Left ventricle myocardium inferior (tissue), 1 donor: ENCODE data around the gene PLXNA4. TPM values are rescaled to one million over a fixed set of nuclear protein-coding genes. Genes with fewer than 3 reads are reported as not detected.

ENCODE experiments used
- DNase-seq: peaks from one replicate; pipeline ENCODE4 v3.0.0-alpha.2; 2020
- H3K27ac ChIP-seq: fragments of 200-600 bp; replicated peaks from 2 replicates; pipeline ENCODE4 v1.8.0; 2021
- H3K27me3 ChIP-seq: fragments of 200-600 bp; 2 replicates; pipeline ENCODE4 v1.8.0; 2021; ENCODE audit warnings: low read depth
- H3K36me3 ChIP-seq: fragments of 200-600 bp; 2 replicates; pipeline ENCODE4 v1.8.0; 2021
- H3K4me1 ChIP-seq: fragments of 200-600 bp; 2 replicates; pipeline ENCODE4 v1.8.0; 2021
- H3K4me3 ChIP-seq: fragments of 200-600 bp; 2 replicates; pipeline ENCODE4 v1.8.0; 2021; ENCODE audit warnings: mild to moderate bottlenecking, moderate library complexity
- H3K9me3 ChIP-seq: fragments of 200-600 bp; replicated peaks from 2 replicates; pipeline ENCODE4 v1.8.0; 2021
- intact Hi-C: fragments of 100-400 bp; cut with micrococcal nuclease; formaldehyde crosslinking; loops from one replicate; pipeline ENCODE4 v1.11.0; 2022
- total RNA-seq: library from RNA; stranded (reverse); fragmentation: NEBNext Ultra II Directional; extraction: Animal tissue kit (Norgen Biotek cat#: 25700); gene quantifications from one replicate; pipeline ENCODE4 v1.2.1, GENCODE V29; 2021
- TF ChIP-seq, protein P1 (sequence below): fragments of 200-600 bp; IDR thresholded peaks from 2 replicates; pipeline ENCODE4 v1.8.0; 2021; ENCODE audit warnings: antibody characterized with exemption, mild to moderate bottlenecking, borderline replicate concordance
- donor health status: DM: no; HTN: yes; CAD: no; lungs with severe emphysema.

PLXNA4 gene
- total RNA-seq, 1 donor from 2014 or later, result 18.1 TPM

DNA sequence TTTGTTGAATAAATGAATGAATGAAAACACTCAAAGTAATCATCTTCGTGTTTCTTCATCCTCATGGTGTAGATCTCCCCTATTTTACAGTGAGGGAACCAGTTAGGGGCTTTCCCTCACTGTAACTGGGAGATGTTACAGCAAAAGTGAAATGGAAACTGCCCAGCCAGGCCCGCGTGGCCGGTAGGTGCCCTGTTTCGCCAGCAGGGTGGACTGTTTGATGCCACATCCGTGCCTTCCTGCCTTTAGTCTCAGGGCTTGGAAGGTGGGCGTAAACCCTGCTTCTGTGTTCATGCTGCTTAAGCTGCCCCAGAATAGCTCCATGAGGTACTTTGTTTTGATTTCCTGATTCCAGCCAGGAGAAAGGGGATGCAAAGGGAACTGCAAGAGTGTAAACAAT, 268.8 kb downstream of the PLXNA4 start:
- no peaks in the 10 kb centered on the region for H3K36me3 ChIP-seq
- intact Hi-C loops, result no loop called here
- H3K9me3 ChIP-seq, result no peaks in the 10 kb centered on the region
- no peaks in the 10 kb centered on the region for H3K4me1 ChIP-seq
- H3K27me3 ChIP-seq, result no peaks in the 10 kb centered on the region
- TF ChIP-seq, protein P1, sequence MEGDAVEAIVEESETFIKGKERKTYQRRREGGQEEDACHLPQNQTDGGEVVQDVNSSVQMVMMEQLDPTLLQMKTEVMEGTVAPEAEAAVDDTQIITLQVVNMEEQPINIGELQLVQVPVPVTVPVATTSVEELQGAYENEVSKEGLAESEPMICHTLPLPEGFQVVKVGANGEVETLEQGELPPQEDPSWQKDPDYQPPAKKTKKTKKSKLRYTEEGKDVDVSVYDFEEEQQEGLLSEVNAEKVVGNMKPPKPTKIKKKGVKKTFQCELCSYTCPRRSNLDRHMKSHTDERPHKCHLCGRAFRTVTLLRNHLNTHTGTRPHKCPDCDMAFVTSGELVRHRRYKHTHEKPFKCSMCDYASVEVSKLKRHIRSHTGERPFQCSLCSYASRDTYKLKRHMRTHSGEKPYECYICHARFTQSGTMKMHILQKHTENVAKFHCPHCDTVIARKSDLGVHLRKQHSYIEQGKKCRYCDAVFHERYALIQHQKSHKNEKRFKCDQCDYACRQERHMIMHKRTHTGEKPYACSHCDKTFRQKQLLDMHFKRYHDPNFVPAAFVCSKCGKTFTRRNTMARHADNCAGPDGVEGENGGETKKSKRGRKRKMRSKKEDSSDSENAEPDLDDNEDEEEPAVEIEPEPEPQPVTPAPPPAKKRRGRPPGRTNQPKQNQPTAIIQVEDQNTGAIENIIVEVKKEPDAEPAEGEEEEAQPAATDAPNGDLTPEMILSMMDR, result no peak
- no peak for DNase-seq
- H3K4me3 ChIP-seq, result no peak overlapping the region
- H3K27ac ChIP-seq, result no peak overlapping the region

DNA sequence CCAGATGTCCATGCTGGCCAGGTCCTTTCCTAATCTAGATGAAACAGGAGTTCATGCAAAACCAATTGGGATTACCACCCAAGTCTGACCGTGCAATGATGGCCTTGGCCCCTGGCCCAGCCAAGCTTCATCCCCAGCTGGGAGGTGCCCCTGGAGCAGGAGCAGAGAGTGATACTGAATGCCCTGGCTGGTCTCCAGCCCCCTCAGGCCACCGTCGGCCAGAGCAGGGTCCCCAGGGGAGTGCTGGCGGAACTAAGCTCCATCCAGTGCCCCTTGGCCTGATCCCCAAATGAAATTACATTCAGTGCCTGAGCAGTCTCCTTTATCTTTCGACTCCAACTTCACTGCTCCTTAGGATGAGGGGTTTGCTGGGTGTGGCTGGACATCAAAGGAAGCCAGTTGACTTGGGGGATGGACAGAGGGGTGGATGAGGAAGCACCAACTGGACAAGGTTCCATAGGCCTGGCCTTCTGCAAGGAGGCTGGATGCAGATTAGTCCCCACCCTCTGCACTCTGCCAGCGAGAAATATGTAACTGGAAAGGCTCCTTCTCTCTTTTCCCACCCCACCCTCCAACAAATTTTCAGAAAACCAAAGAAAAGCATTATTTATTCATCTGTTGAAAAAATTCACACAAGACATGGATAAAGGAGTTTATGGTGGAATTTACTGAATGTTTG, 275.5 kb downstream of the PLXNA4 start:
- no peak for DNase-seq
- Histone ChIP-seq H3K36me3 (peaks cover 11% of the 10 kb centered on the region), H3K27me3 (no peaks in the 10 kb centered on the region), H3K27ac (no peak overlapping the region), H3K9me3 (no peaks in the 10 kb centered on the region), H3K4me1 (no peaks in the 10 kb centered on the region), H3K4me3 (no peak overlapping the region)
- TF ChIP-seq, protein P1, result no peak
- intact Hi-C loops, result no loop called here

DNA sequence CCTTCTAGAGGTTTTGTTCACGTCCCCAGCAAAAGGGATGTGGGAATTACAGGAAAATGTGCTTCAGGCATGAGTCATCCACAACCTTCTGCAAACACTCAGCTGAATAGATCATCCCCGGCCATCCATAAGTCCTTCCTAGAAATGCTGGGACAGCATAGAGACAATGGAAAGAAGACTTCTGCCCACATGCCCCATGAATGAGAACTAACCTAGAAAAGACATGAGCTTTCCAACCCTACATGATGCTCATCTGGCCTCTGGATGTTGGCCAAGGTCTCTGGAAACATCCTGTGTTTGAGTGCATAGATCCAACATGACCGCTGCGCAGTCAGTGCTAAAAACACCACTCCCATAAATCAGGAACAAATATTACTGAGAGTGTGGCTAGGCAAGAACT, 277.5 kb downstream of the PLXNA4 start:
- Histone ChIP-seq H3K4me1 (peaks cover 7% of the 10 kb centered on the region), H3K4me3 (no peak overlapping the region), H3K36me3 (peaks cover 11% of the 10 kb centered on the region), H3K9me3 (no peaks in the 10 kb centered on the region), H3K27ac (no peak overlapping the region), H3K27me3 (no peaks in the 10 kb centered on the region)
- DNase-seq, result no peak
- intact Hi-C loops, result no loop called here
- TF ChIP-seq, protein P1, result no peak

DNA sequence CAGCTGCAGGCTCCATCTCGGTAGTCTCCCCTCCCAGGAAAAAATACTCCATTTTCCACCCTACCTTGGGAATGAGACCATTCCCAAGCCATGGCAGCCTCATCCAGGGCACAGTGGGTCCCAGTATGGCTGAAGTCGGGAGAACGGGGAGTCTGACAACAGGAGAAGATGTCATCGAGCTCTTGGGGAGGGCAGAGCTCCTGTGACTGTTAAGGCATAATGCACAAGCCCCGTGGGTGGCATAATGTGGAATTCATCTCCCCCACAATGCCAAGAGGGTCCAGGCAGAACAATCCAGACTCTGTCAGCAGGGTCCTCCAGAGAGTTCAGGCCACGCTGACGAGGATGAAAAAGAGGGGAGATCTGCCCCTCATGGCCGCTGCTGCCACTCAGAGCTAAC, 279.4 kb downstream of the PLXNA4 start:
- TF ChIP-seq, protein P1, result no peak
- Histone ChIP-seq H3K4me3 (no peak overlapping the region), H3K36me3 (peaks cover 11% of the 10 kb centered on the region), H3K9me3 (no peaks in the 10 kb centered on the region), H3K27ac (no peak overlapping the region), H3K4me1 (peaks cover 7% of the 10 kb centered on the region), H3K27me3 (no peaks in the 10 kb centered on the region)
- intact Hi-C loops, result no loop called here
- DNase-seq, result no peak

DNA sequence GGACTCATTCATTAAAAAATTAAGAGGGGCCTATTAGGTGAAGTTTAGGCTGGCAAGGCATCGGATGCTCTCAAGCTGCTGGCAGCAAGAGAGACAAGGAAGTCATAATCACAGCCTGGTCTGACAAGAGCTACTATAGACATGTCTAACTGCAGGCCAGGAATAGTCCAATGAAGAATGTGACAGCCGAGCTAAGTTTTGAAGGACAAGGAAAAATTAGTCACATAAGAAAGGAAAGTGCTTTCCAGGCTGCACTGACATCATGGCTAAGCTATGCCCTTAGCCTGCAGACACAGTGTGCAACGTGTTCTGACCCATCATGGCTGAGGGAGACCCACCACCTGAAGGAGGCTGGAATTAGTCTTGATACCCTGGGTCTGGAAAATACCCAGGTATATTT, 281.1 kb downstream of the PLXNA4 start:
- no peak overlapping the region for H3K4me3 ChIP-seq
- H3K27me3 ChIP-seq, result no peaks in the 10 kb centered on the region
- TF ChIP-seq, protein P1, result no peak
- no peak overlapping the region for H3K27ac ChIP-seq
- peaks cover 11% of the 10 kb centered on the region for H3K36me3 ChIP-seq
- H3K4me1 ChIP-seq, result peaks cover 7% of the 10 kb centered on the region
- DNase-seq, result no peak
- intact Hi-C loops, result no loop called here
- no peaks in the 10 kb centered on the region for H3K9me3 ChIP-seq
